Thyroid gland (tissue), 4 donors: ENCODE data around the gene CTSO.

Source experiments
- CTCF ChIP-seq, 6 experiments: fragments of 200-600 bp in 3 of 6; fragments of 450-650 bp in 3 of 6; sonication (generic) in 3 of 6; IDR thresholded peaks; one replicate each; pipeline ENCODE4 v1.5.1; 2016 to 2019; ENCODE audit warnings: antibody characterized with exemption in 6 of 6, mild to moderate bottlenecking in 2 of 6, inconsistent platforms in 1 of 6, moderate library complexity in 1 of 6
- POLR2A ChIP-seq, 2 donors: fragments of 450-650 bp; IDR thresholded peaks; one replicate each; pipeline ENCODE4 v1.6.1; 2017; ENCODE audit warnings: antibody characterized with exemption in 2 of 2, mild to moderate bottlenecking in 2 of 2, moderate library complexity in 1 of 2

GRCh38 chr4:155944516-155944915 is 9.2 kb downstream of the CTSO start:
- no peak for TF ChIP-seq POLR2A (IDR thresholded peaks at IDR 0.05)
- TF ChIP-seq CTCF (IDR thresholded peaks at IDR 0.05) = no peak
